HL-60 (cell line): ENCODE results near the gene MZT1.

Experiments
- GABPA ChIP-seq: IDR thresholded peaks from 2 replicates; pipeline ENCODE4 v1.6.1; 2012; ENCODE audit warnings: low read depth
- POLR2AphosphoS5 ChIP-seq: IDR thresholded peaks from 2 replicates; pipeline ENCODE4 v1.6.1; 2012; ENCODE audit warnings: low read depth
- REST ChIP-seq: IDR thresholded peaks from 2 replicates; pipeline ENCODE4 v1.6.1; 2012; ENCODE audit warnings: low read depth; ENCODE audit not compliant: insufficient replicate concordance
- TF ChIP-seq, protein P1 (sequence below): IDR thresholded peaks from one replicate; pipeline ENCODE4 v1.5.1; 2011; ENCODE audit warnings: low read length, control low read depth, inconsistent platforms; ENCODE audit not compliant: insufficient read depth

GRCh38 chr13:72678312-72678711, 49.1 kb downstream of the MZT1 start:
- TF ChIP-seq, protein P1, sequence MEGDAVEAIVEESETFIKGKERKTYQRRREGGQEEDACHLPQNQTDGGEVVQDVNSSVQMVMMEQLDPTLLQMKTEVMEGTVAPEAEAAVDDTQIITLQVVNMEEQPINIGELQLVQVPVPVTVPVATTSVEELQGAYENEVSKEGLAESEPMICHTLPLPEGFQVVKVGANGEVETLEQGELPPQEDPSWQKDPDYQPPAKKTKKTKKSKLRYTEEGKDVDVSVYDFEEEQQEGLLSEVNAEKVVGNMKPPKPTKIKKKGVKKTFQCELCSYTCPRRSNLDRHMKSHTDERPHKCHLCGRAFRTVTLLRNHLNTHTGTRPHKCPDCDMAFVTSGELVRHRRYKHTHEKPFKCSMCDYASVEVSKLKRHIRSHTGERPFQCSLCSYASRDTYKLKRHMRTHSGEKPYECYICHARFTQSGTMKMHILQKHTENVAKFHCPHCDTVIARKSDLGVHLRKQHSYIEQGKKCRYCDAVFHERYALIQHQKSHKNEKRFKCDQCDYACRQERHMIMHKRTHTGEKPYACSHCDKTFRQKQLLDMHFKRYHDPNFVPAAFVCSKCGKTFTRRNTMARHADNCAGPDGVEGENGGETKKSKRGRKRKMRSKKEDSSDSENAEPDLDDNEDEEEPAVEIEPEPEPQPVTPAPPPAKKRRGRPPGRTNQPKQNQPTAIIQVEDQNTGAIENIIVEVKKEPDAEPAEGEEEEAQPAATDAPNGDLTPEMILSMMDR = no peak
- no peak for TF ChIP-seq REST
- TF ChIP-seq POLR2AphosphoS5 = no peak
- TF ChIP-seq GABPA = no peak
